NCI-H1694 (cell line): ENCODE measurements around the gene TMEM212.
"Not testable (repeated sequence)": the region's sequence is repeated elsewhere in the genome, so short reads cannot be mapped to it uniquely, and the experiment has no call there.

Experiments
- DNase-seq: peaks from one replicate; lab custom pipeline; 2025; lab: John Stamatoyannopoulos, UW

TMEM212 gene

DNA sequence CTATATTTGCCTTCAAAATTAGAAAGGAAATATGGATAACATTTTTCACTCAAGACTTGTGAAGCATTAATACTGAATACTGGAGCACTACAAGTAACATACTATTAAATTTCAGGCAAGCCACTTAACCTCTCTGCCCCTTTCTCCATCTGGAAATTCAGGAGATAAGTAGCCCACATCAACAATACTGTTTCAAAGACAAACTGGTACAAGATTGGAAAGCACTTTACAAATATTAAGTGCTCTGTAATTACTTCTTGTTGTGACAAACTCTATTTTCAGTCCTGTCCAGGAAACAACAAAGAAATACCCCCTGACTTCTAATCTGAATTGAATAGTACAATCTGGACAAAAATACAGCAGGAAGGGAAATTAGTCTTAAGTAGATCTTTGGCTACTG is 49.3 kb downstream of the TMEM212 start:
- no peak for DNase-seq

DNA sequence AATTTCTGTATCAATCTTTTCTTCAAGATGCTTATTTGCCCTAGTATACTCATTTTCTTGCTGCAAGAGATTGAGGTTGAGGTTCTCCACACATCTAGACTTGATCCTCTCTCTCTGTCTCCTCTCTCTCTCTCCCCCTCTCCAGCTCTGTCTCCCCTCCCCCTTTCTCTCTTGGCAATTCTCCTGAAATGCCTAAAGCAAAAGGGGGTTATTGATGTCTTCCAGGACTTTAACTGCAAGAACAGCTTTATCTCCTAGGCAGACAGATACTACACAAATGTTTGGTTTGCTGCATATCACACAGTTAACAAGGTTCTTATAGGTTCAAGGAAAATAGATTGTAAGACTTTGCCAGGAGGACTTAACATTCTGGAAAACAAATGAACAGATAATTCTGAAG is 52.1 kb downstream of the TMEM212 start:
- DNase-seq: no peak

DNA sequence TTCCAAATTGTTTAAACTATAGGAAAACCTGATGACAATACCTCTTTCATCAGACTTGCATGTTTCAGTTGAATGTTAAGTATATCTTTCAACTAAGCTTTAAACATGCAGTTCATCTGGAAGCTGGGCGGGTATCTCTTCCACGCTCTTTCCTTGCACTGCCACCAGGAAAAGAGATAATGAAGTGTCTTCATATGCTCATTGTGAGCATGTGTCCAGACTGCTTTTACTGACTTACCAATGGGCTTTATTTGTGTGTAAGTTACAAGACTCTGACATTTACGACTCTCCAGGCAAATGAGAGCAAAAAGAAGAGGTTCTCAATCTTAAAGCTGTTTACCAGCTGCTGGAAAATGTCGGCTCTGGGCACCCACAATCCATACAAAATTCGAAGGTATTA is 52.8 kb downstream of the TMEM212 start:
- no peak for DNase-seq

DNA sequence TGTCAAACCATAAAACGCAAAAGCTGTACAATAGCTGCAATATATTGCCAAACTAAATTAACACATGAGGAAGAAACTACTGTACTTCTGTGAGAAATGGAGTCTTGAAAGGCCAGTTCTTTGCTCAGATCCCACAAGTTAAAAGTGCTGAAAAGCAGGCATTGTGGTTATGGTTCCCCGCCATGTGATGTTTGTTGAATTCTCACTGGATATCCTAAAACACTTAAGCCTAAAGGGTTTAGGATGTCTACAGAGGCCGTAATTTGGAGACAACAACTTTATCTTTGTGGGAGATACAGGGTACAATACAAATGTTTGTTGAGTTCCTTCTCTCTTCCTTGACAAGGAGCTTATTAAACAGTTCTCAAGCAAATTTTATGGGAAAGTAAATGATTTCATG is 53.2 kb downstream of the TMEM212 start:
- no peak for DNase-seq

DNA sequence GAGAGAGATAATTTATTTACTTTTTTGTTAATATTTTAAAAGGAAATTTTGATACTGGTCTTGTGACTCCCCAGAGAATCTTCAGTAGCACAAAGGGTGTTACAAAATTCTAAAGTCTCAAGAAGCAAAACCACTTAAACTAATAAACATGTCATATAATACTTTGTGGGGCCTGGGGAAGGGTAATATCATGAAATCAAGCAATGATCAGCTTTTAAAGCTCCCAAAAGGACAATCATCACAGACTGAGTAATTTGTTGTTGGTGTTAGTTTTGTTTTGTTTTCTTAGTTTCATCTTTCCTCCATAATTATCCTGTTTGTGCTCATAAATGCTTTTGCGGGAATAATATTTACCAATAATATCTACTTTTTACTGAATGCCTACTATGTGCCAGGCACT is 55.0 kb downstream of the TMEM212 start:
- no peak for DNase-seq

DNA sequence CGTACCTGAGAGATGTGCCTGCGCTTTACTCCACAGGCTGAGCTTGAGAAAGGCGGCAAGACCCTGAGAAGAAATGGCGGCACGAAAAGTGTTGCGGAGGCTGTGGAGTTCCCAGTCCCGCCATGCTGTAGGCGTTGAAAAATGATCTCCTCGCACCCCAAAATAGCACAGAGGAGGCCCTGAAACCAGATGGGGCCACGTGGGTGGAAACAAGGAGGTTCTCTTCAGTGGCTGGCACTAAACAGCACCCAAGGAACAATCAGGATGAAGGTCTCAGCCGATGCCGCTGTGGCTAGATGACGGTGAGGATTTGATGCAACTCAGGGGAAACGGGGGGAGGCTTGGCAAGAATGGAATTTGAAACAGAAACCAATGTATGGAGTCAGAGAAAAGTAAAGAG is 57.3 kb downstream of the TMEM212 start:
- DNase-seq: no peak

DNA sequence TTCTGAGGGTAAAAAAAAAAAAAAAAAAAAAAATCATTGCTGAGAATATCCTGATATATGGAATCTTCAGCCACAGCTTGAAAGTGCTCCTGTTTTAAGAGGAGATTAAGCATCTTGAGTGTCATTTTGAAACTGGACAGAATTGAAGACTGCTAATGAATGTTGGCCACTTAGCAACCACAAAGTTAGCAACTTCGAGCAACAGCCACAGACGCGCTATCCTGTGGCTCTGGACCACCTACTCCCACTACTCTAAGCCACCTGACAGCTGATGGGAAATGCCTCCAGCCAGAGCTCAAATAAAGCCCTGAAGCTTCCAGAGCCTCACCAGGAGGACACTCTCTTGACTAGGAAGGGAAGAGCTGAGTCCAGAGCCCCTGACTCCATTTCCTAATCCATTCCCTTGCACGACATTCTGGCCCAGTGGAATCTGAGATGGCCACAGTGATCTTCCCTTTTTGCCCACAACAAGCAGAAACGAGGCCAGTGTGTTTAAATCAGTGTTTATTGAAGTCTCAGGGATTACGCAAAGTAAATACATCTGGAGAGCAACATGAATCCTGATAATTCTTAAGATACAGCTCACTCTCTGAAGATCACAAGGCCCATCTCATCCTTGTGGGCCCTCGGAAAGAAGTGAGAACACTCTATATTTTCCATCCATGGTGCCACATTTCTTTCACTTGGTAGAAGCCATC is 58.6 kb downstream of the TMEM212 start:
- DNase-seq: no peak

DNA sequence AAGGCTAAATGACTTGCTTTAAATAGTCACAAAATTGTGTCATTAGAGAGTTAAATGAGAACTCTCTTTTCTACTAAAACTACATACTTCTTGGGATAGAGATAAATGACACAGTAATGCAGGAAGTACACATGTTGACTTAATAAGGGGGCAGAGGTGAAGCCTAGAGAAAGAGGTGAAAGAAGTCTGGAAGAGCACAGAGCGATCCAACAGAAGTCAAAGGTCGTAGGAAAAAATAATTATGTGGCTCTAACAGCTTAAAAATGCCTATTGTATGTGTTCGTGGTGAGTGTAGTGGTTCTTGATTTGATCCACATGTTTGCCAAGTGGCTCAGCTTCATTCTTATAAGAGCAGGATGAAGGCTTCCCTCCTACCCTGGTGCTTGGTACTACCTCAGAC is 61.7 kb downstream of the TMEM212 start:
- DNase-seq: no peak

DNA sequence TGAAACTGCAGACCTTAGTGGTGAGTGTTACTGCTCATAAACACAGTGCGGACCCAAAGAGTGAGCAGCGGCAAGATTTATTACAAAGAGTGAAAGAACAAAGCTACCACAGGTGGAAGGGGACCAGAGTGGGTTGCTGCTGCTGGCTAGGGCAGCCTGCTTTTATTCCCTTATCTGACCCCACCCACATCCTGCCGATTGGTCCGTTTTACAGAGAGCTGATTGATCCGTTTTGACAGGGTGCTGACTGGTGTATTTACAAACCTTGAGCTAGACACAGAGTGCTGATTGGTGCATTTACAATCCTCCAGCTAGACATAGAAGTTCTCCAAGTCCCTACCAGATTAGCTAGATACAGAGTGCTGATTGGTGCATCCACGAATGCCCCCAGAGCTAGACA is 63.4 kb downstream of the TMEM212 start:
- DNase-seq: not testable (repeated sequence)

DNA sequence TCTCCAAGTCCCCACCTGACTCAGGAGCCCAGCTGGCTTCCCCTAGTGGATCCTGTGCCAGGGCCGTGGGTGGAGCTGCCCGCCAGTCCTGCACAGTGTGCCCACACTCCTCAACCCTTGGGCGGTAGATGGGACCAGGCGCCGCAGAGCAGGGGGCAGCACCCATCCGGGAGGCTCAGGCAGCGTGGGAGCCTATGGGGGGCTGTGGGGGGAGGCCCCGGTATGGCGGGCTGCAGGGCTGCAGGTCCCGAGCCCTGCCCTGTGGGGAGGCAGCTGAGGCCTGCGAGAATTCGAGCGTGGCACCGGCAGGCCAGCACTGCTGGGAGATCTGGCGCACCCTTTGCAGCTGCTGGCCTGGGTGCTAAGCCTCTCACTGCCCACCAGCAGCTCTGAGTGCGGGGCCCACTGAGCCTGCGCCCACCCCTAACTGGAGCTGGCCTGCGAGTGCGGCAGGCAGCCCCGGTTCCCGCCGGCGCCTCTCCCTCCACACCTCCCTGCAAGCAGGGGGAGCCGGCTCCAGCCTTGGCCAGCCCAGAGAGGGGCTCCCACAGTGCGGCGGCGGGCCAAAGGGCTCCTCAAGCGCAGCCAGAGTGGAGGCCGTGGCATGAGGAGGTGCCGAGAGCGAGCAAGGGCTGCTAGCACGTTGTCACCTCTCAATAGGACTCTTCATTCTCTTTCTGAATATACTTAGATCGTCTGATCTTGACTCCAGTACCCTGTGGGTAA is 64.0 kb downstream of the TMEM212 start:
- no peak for DNase-seq

DNA sequence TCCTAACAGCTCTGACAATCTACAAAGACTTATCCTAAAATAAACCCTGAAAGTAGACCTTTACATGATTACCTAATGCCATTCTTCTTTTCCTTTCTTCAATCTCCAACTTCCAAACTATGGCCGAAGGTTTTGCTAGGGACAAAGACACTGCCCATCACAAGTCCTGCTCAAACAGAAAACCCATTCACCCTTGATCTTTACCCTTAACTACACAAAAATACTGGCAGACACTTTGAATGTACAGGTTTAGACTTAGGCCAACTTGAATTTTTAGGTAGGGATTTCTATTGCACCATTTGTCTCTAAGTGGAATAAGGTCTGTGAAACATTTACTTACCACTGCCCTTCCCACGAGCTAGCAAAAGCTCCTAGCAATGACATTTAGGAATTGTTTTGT is 64.6 kb downstream of the TMEM212 start:
- no peak for DNase-seq

DNA sequence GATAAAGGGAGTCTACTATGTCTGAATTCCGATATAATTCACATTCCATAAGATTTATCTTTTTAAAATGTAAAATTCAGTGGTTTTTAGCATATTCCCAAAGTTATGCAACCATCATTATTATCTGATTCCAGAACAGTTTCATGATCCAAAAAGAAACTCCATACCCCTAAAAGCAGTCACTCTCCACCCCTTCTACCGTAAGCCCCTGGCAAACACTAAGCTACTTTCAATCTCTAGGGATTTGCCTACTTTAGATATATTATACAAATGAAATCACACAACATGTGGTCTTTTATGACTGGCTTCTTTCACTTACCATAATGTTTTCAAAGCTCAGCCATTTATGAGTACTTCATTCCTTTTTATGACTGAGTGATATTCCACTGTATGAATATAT is 65.6 kb downstream of the TMEM212 start:
- DNase-seq: no peak
